ENCODE data around the gene SLC12A8.

Gene SLC12A8

GRCh38 chr3:125154110-125154509, 58.4 kb downstream of the SLC12A8 start:
- DNase-seq (ENCODE audit: low read depth): no peak

GRCh38 chr3:125152951-125153350, 59.6 kb downstream of the SLC12A8 start:
- no peak for DNase-seq (ENCODE audit: low read depth)

- DNase-seq (ENCODE audit: low read depth): no peak
Observed at GRCh38 chr3:125151916-125152315, 60.6 kb downstream of the SLC12A8 start.

GRCh38 chr3:125151442-125151817, 61.1 kb downstream of the SLC12A8 start:
- no peak for DNase-seq (ENCODE audit: low read depth)

- DNase-seq (ENCODE audit: low read depth): no peak
Observed at GRCh38 chr3:125150525-125151441, 61.8 kb downstream of the SLC12A8 start.

- no peak for DNase-seq (ENCODE audit: low read depth)
Observed at GRCh38 chr3:125149462-125149861, 63.1 kb downstream of the SLC12A8 start.

- no peak for DNase-seq (ENCODE audit: low read depth)
Observed at GRCh38 chr3:125148836-125149235, 63.7 kb downstream of the SLC12A8 start.

- DNase-seq (ENCODE audit: low read depth): no peak
Observed at GRCh38 chr3:125148016-125148812, 64.3 kb downstream of the SLC12A8 start.

- no peak for DNase-seq (ENCODE audit: low read depth)
Observed at GRCh38 chr3:125147491-125147820, 65.1 kb downstream of the SLC12A8 start.

- DNase-seq (ENCODE audit: low read depth): no peak
Observed at GRCh38 chr3:125146626-125147490, 65.7 kb downstream of the SLC12A8 start.

GRCh38 chr3:125145751-125146475, 66.6 kb downstream of the SLC12A8 start:
- no peak for DNase-seq (ENCODE audit: low read depth)

- DNase-seq (ENCODE audit: low read depth): no peak
Observed at GRCh38 chr3:125144653-125145314, 67.8 kb downstream of the SLC12A8 start.

GRCh38 chr3:125143982-125144652, 68.4 kb downstream of the SLC12A8 start:
- no peak for DNase-seq (ENCODE audit: low read depth)

GRCh38 chr3:125143538-125143937, 69.0 kb downstream of the SLC12A8 start:
- no peak for DNase-seq (ENCODE audit: low read depth)

GRCh38 chr3:125142940-125143339, 69.6 kb downstream of the SLC12A8 start:
- DNase-seq (ENCODE audit: low read depth): no peak

GRCh38 chr3:125142420-125142778, 70.1 kb downstream of the SLC12A8 start:
- no peak for DNase-seq (ENCODE audit: low read depth)

GRCh38 chr3:125141596-125142419, 70.7 kb downstream of the SLC12A8 start:
- no peak for DNase-seq (ENCODE audit: low read depth)

- DNase-seq (ENCODE audit: low read depth): no peak
Observed at GRCh38 chr3:125140818-125141595, 71.5 kb downstream of the SLC12A8 start.
